Neural cell (in vitro differentiated cells): ENCODE measurements around the gene LGALSL. TPM values are rescaled to one million over a fixed set of nuclear protein-coding genes. Genes with fewer than 3 reads are reported as not detected.

Experiments used
- H2AFZ ChIP-seq: fragments of 200-600, 300-800 bp; sonication (generic), shearing (Covaris generic); 2 replicates; pipeline ENCODE4 v1.6.0; 2014; ENCODE audit warnings: low read depth, mild to moderate bottlenecking, antibody characterized with exemption, low read length, moderate library complexity
- H3F3A ChIP-seq: fragments of 200-600 bp; shearing (Covaris generic); 2 replicates; pipeline ENCODE4 v1.6.1; 2016; ENCODE audit warnings: mild to moderate bottlenecking, moderate library complexity, mixed read lengths, antibody characterized with exemption, low read length; ENCODE audit not compliant: insufficient read depth, poor library complexity, severe bottlenecking
- H3K27ac ChIP-seq: fragments of 200-600, 300-800 bp; sonication (generic), shearing (Covaris generic); 2 replicates; pipeline ENCODE4 v1.5.1; 2014; ENCODE audit warnings: mild to moderate bottlenecking, low read length, moderate library complexity
- H3K27me3 ChIP-seq: fragments of 300-800, 200-600 bp; sonication (generic), shearing (Covaris generic); 2 replicates; pipeline ENCODE4 v1.6.0; 2014; ENCODE audit warnings: mild to moderate bottlenecking, low read depth, low read length, moderate library complexity; ENCODE audit not compliant: insufficient read depth
- H3K36me3 ChIP-seq: fragments of 300-800, 200-600 bp; sonication (generic), shearing (Covaris generic); 2 replicates; pipeline ENCODE4 v1.5.1; 2014; ENCODE audit warnings: mild to moderate bottlenecking, antibody characterized with exemption, low read length, moderate library complexity; ENCODE audit not compliant: insufficient read depth
- H3K4me2 ChIP-seq: fragments of 300-800, 200-600 bp; sonication (generic), shearing (Covaris generic); 2 replicates; pipeline ENCODE4 v1.6.0; 2014; ENCODE audit warnings: mild to moderate bottlenecking, low read length
- H3K4me3 ChIP-seq: fragments of 300-800, 200-600 bp; sonication (generic), shearing (Covaris generic); 2 replicates; pipeline ENCODE4 v1.5.1; 2014; ENCODE audit warnings: mild to moderate bottlenecking, low read length, moderate library complexity
- H3K79me2 ChIP-seq: fragments of 200-600 bp; shearing (Covaris generic); replicated peaks from 2 replicates; pipeline ENCODE4 v1.6.0; 2014; ENCODE audit warnings: mild to moderate bottlenecking, low read length, moderate library complexity; ENCODE audit not compliant: insufficient read depth
- H3K9ac ChIP-seq: fragments of 300-800, 200-600 bp; sonication (generic), shearing (Covaris generic); 2 replicates; pipeline ENCODE4 v1.6.1; 2016; ENCODE audit warnings: mild to moderate bottlenecking, low read length, mixed read lengths
- H3K9me2 ChIP-seq: fragments of 200-600 bp; shearing (Covaris generic); 2 replicates; pipeline ENCODE4 v1.6.1; 2016; ENCODE audit warnings: mild to moderate bottlenecking, low read length, mixed read lengths; ENCODE audit not compliant: insufficient read depth
- H3K9me3 ChIP-seq: fragments of 200-600, 300-800 bp; sonication (generic), shearing (Covaris generic); 2 replicates; pipeline ENCODE4 v1.6.1; 2016; ENCODE audit warnings: mild to moderate bottlenecking, mixed run types, low read length, moderate library complexity, mixed read lengths
- H4K20me1 ChIP-seq: fragments of 200-600 bp; shearing (Covaris generic); 2 replicates; pipeline ENCODE4 v1.6.1; 2016; ENCODE audit warnings: mild to moderate bottlenecking, mixed run types; ENCODE audit not compliant: insufficient read depth
- EP300 ChIP-seq: fragments of 450-650 bp; conservative IDR thresholded peaks from 2 replicates; pipeline ENCODE4 v1.6.1; 2014; ENCODE audit warnings: antibody characterized with exemption, mild to moderate bottlenecking, moderate library complexity; ENCODE audit not compliant: poor library complexity, severe bottlenecking
- EZH2 ChIP-seq: fragments of 200-600, 300-800 bp; shearing (Covaris generic), sonication (generic); IDR thresholded peaks from 2 replicates; pipeline ENCODE4 v1.6.1; 2014; ENCODE audit warnings: antibody characterized with exemption, low read length, borderline replicate concordance, mild to moderate bottlenecking; ENCODE audit not compliant: insufficient read depth, poor library complexity, severe bottlenecking
- MXI1 ChIP-seq: fragments of 450-650 bp; conservative IDR thresholded peaks from 2 replicates; pipeline ENCODE4 v1.6.1; 2014; ENCODE audit warnings: antibody characterized with exemption, mild to moderate bottlenecking; ENCODE audit not compliant: poor library complexity, severe bottlenecking
- POLR2AphosphoS5 ChIP-seq: IDR thresholded peaks from 2 replicates; pipeline ENCODE4 v1.6.1; 2012
- RAD21 ChIP-seq: fragments of 450-650 bp; conservative IDR thresholded peaks from 2 replicates; pipeline ENCODE4 v1.6.1; 2014; ENCODE audit warnings: antibody characterized with exemption, mild to moderate bottlenecking, moderate library complexity
- SMC3 ChIP-seq: fragments of 450-650 bp; conservative IDR thresholded peaks from 2 replicates; pipeline ENCODE4 v1.6.1; 2014; ENCODE audit warnings: antibody characterized with exemption, mild to moderate bottlenecking, moderate library complexity; ENCODE audit not compliant: poor library complexity
- TAF1 ChIP-seq: IDR thresholded peaks from 2 replicates; pipeline ENCODE4 v1.6.1; 2012; ENCODE audit warnings: low read depth
- polyA plus RNA-seq: library from polyadenylated mRNA; depleted of rRNA; stranded (reverse); fragments of >200 nt; gene quantifications from 2 replicates; pipeline ENCODE4 v1.2.3, GENCODE V29; 2014
- TF ChIP-seq, protein P1 (sequence below): IDR thresholded peaks from 2 replicates; pipeline ENCODE4 v1.6.1; 2012; ENCODE audit warnings: borderline replicate concordance
- TF ChIP-seq, protein P2 (sequence below): fragments of 450-650 bp; IDR thresholded peaks from 2 replicates; pipeline ENCODE4 v1.5.1; 2014; ENCODE audit warnings: antibody characterized with exemption, mild to moderate bottlenecking, moderate library complexity; ENCODE audit not compliant: poor library complexity, severe bottlenecking

Gene LGALSL
- polyA plus RNA-seq, 1 donor from 2014 or later = 43.6 TPM

DNA sequence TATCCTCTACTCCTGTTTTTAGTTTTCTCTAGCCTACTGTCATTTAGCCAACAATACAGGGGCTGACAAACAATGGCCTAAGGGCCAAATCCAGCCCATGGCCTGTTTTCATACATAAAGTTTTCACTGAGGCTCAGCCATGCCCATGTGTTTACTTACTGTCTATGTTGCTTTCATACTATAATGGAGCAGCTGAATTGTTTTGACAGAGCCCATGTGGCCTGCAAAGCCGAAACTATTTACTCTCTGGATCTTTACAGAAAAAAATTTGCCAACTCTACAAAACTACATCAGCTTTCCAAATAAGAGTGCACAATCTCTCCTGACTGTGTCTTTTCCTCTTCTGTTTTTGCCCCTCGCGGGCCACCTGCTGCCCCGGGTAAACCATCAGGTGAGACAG, 24.0 kb downstream of the LGALSL start:
- Histone ChIP-seq H2AFZ (no peak overlapping the region), H3F3A (no peaks in the 10 kb centered on the region), H3K36me3 (no peaks in the 10 kb centered on the region), H3K79me2 (no peaks in the 10 kb centered on the region), H3K9me3 (no peaks in the 10 kb centered on the region), H3K27me3 (no peaks in the 10 kb centered on the region), H3K9ac (no peak overlapping the region), H3K4me2 (no peak overlapping the region), H3K27ac (no peak overlapping the region), H3K9me2 (no peaks in the 10 kb centered on the region), H4K20me1 (no peaks in the 10 kb centered on the region), H3K4me3 (no peak overlapping the region)
- TF ChIP-seq EZH2 (no peak), POLR2AphosphoS5 (no peak), SMC3 (no peak), EP300 (no peak), MXI1 (no peak), RAD21 (no peak), TAF1 (no peak)
- TF ChIP-seq, protein P1, sequence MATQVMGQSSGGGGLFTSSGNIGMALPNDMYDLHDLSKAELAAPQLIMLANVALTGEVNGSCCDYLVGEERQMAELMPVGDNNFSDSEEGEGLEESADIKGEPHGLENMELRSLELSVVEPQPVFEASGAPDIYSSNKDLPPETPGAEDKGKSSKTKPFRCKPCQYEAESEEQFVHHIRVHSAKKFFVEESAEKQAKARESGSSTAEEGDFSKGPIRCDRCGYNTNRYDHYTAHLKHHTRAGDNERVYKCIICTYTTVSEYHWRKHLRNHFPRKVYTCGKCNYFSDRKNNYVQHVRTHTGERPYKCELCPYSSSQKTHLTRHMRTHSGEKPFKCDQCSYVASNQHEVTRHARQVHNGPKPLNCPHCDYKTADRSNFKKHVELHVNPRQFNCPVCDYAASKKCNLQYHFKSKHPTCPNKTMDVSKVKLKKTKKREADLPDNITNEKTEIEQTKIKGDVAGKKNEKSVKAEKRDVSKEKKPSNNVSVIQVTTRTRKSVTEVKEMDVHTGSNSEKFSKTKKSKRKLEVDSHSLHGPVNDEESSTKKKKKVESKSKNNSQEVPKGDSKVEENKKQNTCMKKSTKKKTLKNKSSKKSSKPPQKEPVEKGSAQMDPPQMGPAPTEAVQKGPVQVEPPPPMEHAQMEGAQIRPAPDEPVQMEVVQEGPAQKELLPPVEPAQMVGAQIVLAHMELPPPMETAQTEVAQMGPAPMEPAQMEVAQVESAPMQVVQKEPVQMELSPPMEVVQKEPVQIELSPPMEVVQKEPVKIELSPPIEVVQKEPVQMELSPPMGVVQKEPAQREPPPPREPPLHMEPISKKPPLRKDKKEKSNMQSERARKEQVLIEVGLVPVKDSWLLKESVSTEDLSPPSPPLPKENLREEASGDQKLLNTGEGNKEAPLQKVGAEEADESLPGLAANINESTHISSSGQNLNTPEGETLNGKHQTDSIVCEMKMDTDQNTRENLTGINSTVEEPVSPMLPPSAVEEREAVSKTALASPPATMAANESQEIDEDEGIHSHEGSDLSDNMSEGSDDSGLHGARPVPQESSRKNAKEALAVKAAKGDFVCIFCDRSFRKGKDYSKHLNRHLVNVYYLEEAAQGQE = no peak
- TF ChIP-seq, protein P2, sequence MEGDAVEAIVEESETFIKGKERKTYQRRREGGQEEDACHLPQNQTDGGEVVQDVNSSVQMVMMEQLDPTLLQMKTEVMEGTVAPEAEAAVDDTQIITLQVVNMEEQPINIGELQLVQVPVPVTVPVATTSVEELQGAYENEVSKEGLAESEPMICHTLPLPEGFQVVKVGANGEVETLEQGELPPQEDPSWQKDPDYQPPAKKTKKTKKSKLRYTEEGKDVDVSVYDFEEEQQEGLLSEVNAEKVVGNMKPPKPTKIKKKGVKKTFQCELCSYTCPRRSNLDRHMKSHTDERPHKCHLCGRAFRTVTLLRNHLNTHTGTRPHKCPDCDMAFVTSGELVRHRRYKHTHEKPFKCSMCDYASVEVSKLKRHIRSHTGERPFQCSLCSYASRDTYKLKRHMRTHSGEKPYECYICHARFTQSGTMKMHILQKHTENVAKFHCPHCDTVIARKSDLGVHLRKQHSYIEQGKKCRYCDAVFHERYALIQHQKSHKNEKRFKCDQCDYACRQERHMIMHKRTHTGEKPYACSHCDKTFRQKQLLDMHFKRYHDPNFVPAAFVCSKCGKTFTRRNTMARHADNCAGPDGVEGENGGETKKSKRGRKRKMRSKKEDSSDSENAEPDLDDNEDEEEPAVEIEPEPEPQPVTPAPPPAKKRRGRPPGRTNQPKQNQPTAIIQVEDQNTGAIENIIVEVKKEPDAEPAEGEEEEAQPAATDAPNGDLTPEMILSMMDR = no peak

DNA sequence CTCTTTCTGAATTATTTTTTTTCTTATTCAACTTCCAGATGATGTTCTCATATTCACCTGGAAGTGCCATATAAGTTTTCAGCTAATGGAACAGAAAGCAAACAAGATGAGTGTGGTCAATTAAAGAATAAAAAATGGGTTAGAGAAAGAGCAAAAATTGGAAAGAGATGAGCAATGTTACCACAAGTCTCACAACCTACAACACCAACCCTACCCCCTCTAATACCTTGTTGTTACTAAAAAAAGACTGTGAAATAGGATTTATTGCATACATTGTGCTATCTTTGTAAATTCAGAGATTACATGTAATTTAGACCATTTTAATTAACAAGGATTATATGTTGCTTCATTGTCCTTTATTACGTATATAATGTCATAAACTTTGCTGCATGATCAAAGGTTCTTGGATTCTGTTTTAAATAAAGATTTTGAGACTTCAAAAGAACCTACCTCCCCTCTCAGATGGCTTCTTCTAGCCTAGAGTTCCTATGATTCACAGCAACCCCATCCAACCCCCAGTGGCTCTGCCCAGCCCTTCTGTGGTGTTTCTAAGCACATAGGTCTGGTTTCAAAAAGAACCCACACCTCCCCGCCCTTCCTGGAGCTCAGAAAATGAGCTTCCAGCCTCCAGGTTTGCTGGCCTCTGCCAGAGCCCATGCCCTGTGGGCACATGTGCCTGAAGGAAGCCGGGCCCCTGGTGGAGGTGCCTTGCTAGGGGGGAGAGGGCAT, 24.7 kb downstream of the LGALSL start:
- no peaks in the 10 kb centered on the region for H3K9me3 ChIP-seq
- no peak overlapping the region for H3K9ac ChIP-seq
- no peak overlapping the region for H3K27ac ChIP-seq
- no peak overlapping the region for H3K4me2 ChIP-seq
- H3K79me2 ChIP-seq = no peaks in the 10 kb centered on the region
- no peaks in the 10 kb centered on the region for H4K20me1 ChIP-seq
- no peaks in the 10 kb centered on the region for H3K36me3 ChIP-seq
- H2AFZ ChIP-seq = no peak overlapping the region
- H3K4me3 ChIP-seq = no peak overlapping the region
- H3F3A ChIP-seq = no peaks in the 10 kb centered on the region
- H3K27me3 ChIP-seq = no peaks in the 10 kb centered on the region
- H3K9me2 ChIP-seq = no peaks in the 10 kb centered on the region
- TF ChIP-seq, protein P2 = no peak
- TF ChIP-seq SMC3 = no peak
- no peak for TF ChIP-seq TAF1
- TF ChIP-seq EP300 = no peak
- TF ChIP-seq RAD21 = no peak
- TF ChIP-seq POLR2AphosphoS5 = no peak
- TF ChIP-seq, protein P1 = no peak
